ENCODE data around the gene MAPK12. TPM values are rescaled to one million over a fixed set of nuclear protein-coding genes. Genes with fewer than 3 reads are reported as not detected.
A peak's percentile ranks its signal among the peaks of the same experiment; 100 is the strongest.

Gene MAPK12
- total and polyA plus RNA-seq, 2 of the 4 experiments (the other 2 are of a cell fraction) = 41.0 to 56.3 TPM

DNA sequence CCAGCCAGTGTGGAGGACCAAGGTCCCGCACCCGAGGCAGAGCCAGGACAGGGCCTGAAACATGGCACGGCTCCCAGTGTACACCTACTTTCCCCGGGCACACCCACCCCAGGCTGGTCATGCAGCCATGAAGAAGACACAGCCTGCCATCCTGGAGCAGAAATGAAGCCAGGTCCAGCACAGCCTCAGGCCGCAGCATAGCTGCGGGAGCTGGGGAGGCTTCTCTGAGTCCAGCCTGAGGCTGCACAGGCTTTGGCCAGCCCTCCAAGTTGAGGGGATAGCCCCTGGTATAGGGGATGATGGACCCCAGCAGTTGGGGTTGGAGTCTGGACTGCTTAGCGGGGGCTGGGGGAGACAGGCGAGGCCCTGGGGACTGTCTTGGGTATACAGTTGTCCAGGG, 7.5 kb downstream of the MAPK12 start:
- no peak overlapping the region for H3K9ac ChIP-seq (ENCODE audit: low read depth, low read length)
- in situ Hi-C loops (cut with MboI; ENCODE audit: low sequenced_read_pairs) = loop anchor here (5.0 kb wide), 1 partner anchor 73 kb away; the partner anchor contains the start of gene DENND6B
- H3K36me3 ChIP-seq (ENCODE audit: control insufficient read depth, insufficient read depth, low read length) = peaks cover 35% of the 10 kb centered on the region; the same call in 1 of the 2 replicates
- H4K91ac ChIP-seq (ENCODE audit: insufficient read depth, low read depth, low read length) = no peak overlapping the region
- H3K18ac ChIP-seq (ENCODE audit: low read depth, low read length) = no peak overlapping the region
- ChIA-PET CTCF (no interaction called here), POLR2A (ENCODE audit: unreplicated experiment) (no interaction called here)
- ATAC-seq (ENCODE audit: low read depth) = no peak
- H2BK20ac ChIP-seq (ENCODE audit: low read depth, low read length) = no peak overlapping the region
- no peak overlapping the region for H3K27ac ChIP-seq (ENCODE audit: insufficient read depth, low read length)
- peaks cover 9 to 35% of the 10 kb centered on the region in 2 experiments; a peak in 3 of 4 replicates for H3K79me1 ChIP-seq (ENCODE audit: low read depth in 1 of 2, low read length in 2 of 2)
- H2AK5ac ChIP-seq (ENCODE audit: low read depth, low read length) = no peak overlapping the region
- no peak overlapping the region for H2BK120ac ChIP-seq (ENCODE audit: low read depth, low read length)
- DNase-seq = no peak
- peaks cover 12% of the 10 kb centered on the region for H3K4me1 ChIP-seq (ENCODE audit: control insufficient read depth, insufficient read depth, low read length)
- no peaks in the 10 kb centered on the region for H3K9me1 ChIP-seq (ENCODE audit: insufficient read depth, low read length)
- no peak overlapping the region for H2BK5ac ChIP-seq (ENCODE audit: low read depth, low read length, poor library complexity, severe bottlenecking)
- intact Hi-C loops (cut with micrococcal nuclease) = loop anchor here (2.0 kb wide), 1 partner anchor 73 kb away; the partner anchor contains the start of gene DENND6B
- H3K4me3 ChIP-seq (ENCODE audit: insufficient read depth, low read depth, low read length) = no peak overlapping the region
- dilution Hi-C loops (cut with HindIII; ENCODE audit: low sequenced_read_pairs, unreplicated experiment) = no loop called here
- H3K4me2 ChIP-seq (ENCODE audit: low read depth, low read length) = no peak overlapping the region
- WGBS, 2 experiments (ENCODE audit: extremely low coverage in 2 of 2, insufficient read length in 1 of 2) = 65% methylated on average over 3 of the region's 8 CpGs; no CpG with 5 or more reads in 1 of the 2 experiments
- no peak overlapping the region for H3K14ac ChIP-seq (replicated peaks; ENCODE audit: low read depth, low read length)
- H4K20me1 ChIP-seq (ENCODE audit: insufficient read depth, low read length) = peaks cover 29% of the 10 kb centered on the region
- H3K4ac ChIP-seq (ENCODE audit: low read depth, low read length) = no peak overlapping the region
- no peaks in the 10 kb centered on the region for H3K27me3 ChIP-seq (ENCODE audit: control insufficient read depth, insufficient read depth, low read length)
- peak overlapping the region; percentile 55 for H2AK9ac ChIP-seq (replicated peaks; ENCODE audit: low read depth, low read length, poor library complexity)
- H3K23ac ChIP-seq (ENCODE audit: low read depth, low read length) = no peak overlapping the region
- BruUV-seq (replicated peaks) = no TSS peak
- H2AFZ ChIP-seq (replicated peaks; ENCODE audit: low read length, poor library complexity) = no peak overlapping the region
- H3K56ac ChIP-seq (ENCODE audit: extremely low read depth, insufficient read depth, low read length) = no peak overlapping the region
- TF ChIP-seq RFX5 (IDR thresholded peaks at IDR 0.05; ENCODE audit: low read depth, low read length) = no peak
- TF ChIP-seq, protein P1, sequence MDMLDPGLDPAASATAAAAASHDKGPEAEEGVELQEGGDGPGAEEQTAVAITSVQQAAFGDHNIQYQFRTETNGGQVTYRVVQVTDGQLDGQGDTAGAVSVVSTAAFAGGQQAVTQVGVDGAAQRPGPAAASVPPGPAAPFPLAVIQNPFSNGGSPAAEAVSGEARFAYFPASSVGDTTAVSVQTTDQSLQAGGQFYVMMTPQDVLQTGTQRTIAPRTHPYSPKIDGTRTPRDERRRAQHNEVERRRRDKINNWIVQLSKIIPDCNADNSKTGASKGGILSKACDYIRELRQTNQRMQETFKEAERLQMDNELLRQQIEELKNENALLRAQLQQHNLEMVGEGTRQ (IDR thresholded peaks at IDR 0.05; ENCODE audit: low read depth, low read length) = no peak
- no peak overlapping the region for H4K5ac ChIP-seq (ENCODE audit: low read depth, low read length)
- H2BK15ac ChIP-seq (ENCODE audit: low read depth, low read length) = no peak overlapping the region
- H3K9me3 ChIP-seq (ENCODE audit: control insufficient read depth, insufficient read depth, low read length) = no peaks in the 10 kb centered on the region
- H4K8ac ChIP-seq (ENCODE audit: low read depth in 2 of 2, low read length in 2 of 2) = no peak overlapping the region
